NCI-H1105 (cell line): ENCODE data around the gene AP4E1.
"Not testable (repeated sequence)": the region's sequence is repeated elsewhere in the genome, so short reads cannot be mapped to it uniquely, and the experiment has no call there.

Experiments used
- DNase-seq: peaks from one replicate; lab custom pipeline; 2025; lab: John Stamatoyannopoulos, UW

AP4E1 gene

GRCh38 chr15:51024735-51025453 lies 116.4 kb downstream of the AP4E1 start:
- peak; percentile 56 for DNase-seq

- DNase-seq: peak; percentile 62
These were observed 117.0 kb downstream of the AP4E1 start for GRCh38 chr15:51025454-51025846.

DNA sequence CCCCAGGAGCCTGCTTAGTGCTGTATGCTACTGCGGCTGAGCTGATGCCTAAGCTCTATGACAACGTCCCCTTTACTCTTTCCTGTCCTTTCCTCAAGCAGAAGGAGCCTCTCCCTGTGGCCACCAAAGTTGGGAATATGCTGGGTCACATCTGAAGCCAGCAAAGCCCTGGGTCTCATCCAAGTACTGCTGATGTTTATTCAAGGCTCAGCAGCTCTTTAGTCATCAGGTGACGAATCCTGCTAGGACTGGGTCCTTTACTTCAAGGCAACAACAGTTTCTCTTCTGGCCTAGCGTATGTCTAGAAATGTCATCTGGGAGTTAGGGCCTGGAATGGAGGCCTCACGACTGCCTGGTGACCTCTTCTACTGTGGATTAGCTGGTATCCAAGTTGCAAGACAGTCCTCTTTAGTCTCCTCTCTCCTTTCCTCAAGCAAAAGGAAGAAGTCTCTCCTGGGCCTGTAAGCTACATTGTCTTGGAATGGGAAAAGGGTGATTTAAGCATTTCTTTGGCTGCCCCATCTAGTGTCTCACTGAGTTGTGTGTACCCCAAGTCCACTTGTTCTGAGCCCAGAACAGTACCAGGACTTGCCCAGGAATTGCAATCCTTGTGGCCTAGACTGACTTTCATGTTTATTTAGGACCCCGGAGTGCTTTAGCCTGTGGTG lies 122.3 kb downstream of the AP4E1 start:
- DNase-seq: no peak

DNA sequence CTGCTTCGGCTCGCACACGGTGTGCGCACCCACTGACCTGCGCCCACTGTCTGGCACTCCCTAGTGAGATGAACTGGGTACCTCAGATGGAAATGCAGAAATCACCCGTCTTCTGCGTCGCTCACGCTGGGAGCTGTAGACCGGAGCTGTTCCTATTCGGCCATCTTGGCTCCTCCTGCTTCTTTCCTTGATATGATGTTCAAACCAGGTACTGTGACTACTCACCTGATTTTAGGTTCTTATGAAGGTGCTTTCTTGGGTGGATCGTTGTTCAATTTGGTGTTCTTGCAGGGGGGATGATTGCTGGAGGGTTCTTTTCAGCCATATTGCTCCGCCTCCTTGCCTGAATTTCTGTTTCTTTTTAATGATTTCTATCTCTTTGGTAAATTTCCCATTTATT lies 129.0 kb downstream of the AP4E1 start:
- DNase-seq: not testable (repeated sequence)

- no peak for DNase-seq
These were observed 129.9 kb downstream of the AP4E1 start for GRCh38 chr15:51038162-51038973.

- no peak for DNase-seq
These were observed 130.5 kb downstream of the AP4E1 start for GRCh38 chr15:51038974-51039319.

- DNase-seq: no peak
These were observed 135.7 kb downstream of the AP4E1 start for GRCh38 chr15:51044037-51044727.

DNA sequence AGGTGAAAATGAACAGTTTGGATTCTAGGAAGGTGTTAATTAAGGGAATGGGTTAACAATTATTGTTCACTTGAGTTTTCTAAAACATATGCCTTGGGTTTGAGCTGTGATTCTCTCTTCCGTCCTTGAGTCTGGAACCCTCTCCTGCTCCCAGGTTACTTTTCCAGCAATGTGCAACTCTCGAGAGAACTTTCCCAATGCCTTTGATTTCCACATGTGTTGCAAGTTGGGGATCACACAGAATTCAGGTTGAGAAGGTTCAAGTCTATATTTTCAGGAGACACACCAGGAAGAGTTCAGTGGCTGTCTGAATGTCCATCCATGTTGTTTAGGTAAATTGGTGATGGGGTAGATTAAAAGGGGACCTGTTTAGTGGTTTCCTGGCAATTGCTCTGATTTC lies 137.5 kb downstream of the AP4E1 start:
- DNase-seq: no peak

DNA sequence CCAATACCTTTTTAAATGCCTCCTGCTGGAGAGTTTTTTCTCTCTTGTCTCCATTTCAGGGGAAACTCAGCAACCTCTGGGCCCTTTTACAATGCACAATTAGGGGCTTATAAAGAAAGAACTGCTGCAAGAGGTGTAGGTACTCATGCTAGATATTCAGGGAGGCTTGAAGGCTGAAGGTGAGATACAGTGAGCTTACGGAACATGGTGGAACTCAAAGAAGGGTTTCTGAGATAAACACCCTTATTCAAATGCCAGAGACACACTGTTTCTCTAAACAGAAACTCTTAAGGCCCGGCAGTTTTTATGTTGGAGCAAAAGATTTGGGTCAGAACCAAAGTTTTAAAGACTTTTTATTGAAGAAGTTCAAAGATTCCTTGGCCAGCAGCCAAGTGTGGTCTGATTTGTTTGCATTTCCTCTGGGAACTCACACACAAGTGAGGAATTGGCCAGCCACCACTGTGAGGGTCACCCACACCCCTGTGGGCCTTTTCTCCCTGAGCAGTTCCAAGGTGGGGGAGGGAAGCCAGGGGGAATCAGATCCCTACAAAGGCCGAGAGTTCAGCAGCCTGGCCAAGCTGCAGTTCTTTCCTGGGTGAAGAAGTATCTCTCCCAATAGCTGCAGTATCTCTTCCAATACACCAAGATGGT lies 138.4 kb downstream of the AP4E1 start:
- DNase-seq: no peak

GRCh38 chr15:51048308-51048707 lies 139.8 kb downstream of the AP4E1 start:
- DNase-seq: no peak

DNA sequence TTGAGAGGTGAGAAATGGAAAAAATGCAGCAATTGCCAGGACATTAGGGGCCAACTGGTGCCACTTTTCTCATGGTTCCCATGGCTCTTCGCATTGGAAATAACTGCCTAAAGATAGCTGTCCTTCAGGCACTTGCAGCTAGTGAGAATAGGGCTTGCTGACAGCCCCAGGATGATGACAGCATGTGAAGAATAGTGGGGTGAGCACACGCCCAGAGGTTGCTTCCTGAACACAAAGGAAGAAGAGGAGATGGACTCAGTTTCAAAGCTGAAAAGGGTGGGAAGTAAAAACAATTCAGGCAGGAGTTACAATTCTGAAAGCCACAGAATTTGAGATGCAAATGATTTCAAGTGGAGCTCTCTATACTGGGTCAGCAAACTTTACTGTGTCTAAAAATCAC lies 140.6 kb downstream of the AP4E1 start:
- no peak for DNase-seq

DNA sequence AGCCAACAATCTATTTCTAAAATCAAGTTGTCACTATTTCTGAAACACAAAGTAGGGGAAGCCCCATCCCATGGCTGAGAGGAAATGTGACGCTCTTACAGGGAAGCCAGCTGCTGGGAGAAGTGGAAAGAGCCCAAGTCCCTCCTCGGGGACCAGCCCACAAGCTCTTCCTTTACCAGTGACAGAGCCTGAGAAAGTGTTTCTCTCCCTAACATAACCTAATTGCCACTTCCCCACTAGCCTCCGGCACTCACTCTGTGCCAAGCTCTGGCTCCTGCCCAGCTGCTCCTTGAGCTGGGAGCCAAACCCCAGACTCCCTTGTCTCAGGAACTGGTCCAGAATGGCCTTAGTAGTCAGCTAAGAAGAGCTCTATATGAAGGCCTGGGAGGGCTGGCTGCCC lies 143.3 kb downstream of the AP4E1 start:
- peak; percentile 33 for DNase-seq

- no peak for DNase-seq
These were observed 145.1 kb downstream of the AP4E1 start for GRCh38 chr15:51053571-51053970.

GRCh38 chr15:51054535-51054934 lies 146.1 kb downstream of the AP4E1 start:
- no peak for DNase-seq
